Effector memory CD4-positive, alpha-beta T cell (primary cell): Measurements from ENCODE around the gene MT1A.

ENCODE experiments used
- DNase-seq, 3 donors: peaks; one replicate each; pipeline ENCODE4 v3.0.0-alpha.2; 2020
- H3K27ac ChIP-seq: 2 replicates; pipeline ENCODE4 v1.7.0; 2013; ENCODE audit warnings: mild to moderate bottlenecking, low read length, moderate library complexity; ENCODE audit not compliant: insufficient read depth, poor library complexity, severe bottlenecking
- H3K27me3 ChIP-seq: replicated peaks from 2 replicates; pipeline ENCODE4 v1.7.0; 2013; ENCODE audit warnings: mild to moderate bottlenecking, low read length; ENCODE audit not compliant: insufficient read depth, control insufficient read depth, poor library complexity, severe bottlenecking
- H3K36me3 ChIP-seq: 2 replicates; pipeline ENCODE4 v1.7.0; 2013; ENCODE audit warnings: mild to moderate bottlenecking, low read length, moderate library complexity; ENCODE audit not compliant: control insufficient read depth, insufficient read depth
- H3K4me1 ChIP-seq: 2 replicates; pipeline ENCODE4 v1.7.0; 2013; ENCODE audit warnings: low read length, mild to moderate bottlenecking; ENCODE audit not compliant: control insufficient read depth, insufficient read depth, poor library complexity, severe bottlenecking
- H3K4me3 ChIP-seq: 2 replicates; pipeline ENCODE4 v1.7.0; 2013; ENCODE audit warnings: low read length, low read depth, mild to moderate bottlenecking; ENCODE audit not compliant: insufficient read depth, poor library complexity, severe bottlenecking
- H3K9me3 ChIP-seq: 2 replicates; pipeline ENCODE4 v1.7.0; 2013; ENCODE audit warnings: mild to moderate bottlenecking, low read length, moderate library complexity; ENCODE audit not compliant: control insufficient read depth

Gene MT1A

GRCh38 chr16:56686758-56687157, 48.3 kb downstream of the MT1A start:
- H3K27me3 ChIP-seq, result no peaks in the 10 kb centered on the region
- H3K4me1 ChIP-seq, result peaks cover 8% of the 10 kb centered on the region
- DNase-seq, result no peak
- H3K4me3 ChIP-seq, result no peak overlapping the region
- H3K27ac ChIP-seq, result no peak overlapping the region
- H3K9me3 ChIP-seq, result no peaks in the 10 kb centered on the region
- H3K36me3 ChIP-seq, result no peaks in the 10 kb centered on the region

GRCh38 chr16:56688762-56689161, 50.3 kb downstream of the MT1A start:
- DNase-seq, result no peak
- H3K9me3 ChIP-seq, result no peaks in the 10 kb centered on the region
- no peak overlapping the region for H3K27ac ChIP-seq
- H3K4me3 ChIP-seq, result no peak overlapping the region
- H3K27me3 ChIP-seq, result no peaks in the 10 kb centered on the region
- no peaks in the 10 kb centered on the region for H3K4me1 ChIP-seq
- no peaks in the 10 kb centered on the region for H3K36me3 ChIP-seq

DNA sequence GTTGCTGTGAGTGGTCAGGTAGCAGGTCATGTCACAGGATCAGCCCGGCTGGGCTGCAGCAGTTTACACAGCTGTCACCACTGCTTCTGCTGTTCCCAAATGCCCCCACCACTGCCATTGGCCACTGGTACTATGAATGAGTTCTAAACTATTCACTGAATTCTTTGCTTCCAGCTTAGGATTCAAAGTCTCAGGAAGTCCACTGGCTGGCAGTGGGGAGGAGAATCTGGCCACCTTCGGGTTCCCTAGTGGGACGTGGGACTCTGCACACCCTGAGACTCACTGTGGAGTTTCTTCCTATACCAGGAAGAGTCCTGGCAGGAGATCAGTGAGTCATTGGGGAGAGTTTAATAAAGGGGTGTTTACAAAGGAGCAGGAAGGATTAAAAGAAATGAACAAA, 50.7 kb downstream of the MT1A start:
- Histone ChIP-seq H3K4me1 (no peaks in the 10 kb centered on the region), H3K27ac (no peak overlapping the region), H3K27me3 (no peaks in the 10 kb centered on the region), H3K36me3 (no peaks in the 10 kb centered on the region), H3K4me3 (no peak overlapping the region), H3K9me3 (no peaks in the 10 kb centered on the region)
- DNase-seq, result no peak
